Kidney (tissue), 14 donors: ENCODE measurements around the gene CSTPP1. TPM values are rescaled to one million over a fixed set of nuclear protein-coding genes. Genes with fewer than 3 reads are reported as not detected.

ENCODE experiments used
- DNase-seq, 5 donors: peaks; one replicate each; pipeline ENCODE4 v3.0.0-alpha.2; 2013 to 2020
- FAIRE-seq: peaks from 2 replicates; lab custom pipeline; 2012; peaks lifted over from hg19 to GRCh38; lab: Jason Lieb, UNC
- H3K27ac ChIP-seq, 2 donors: one replicate each; pipeline ENCODE4 v1.7.0; 2013; ENCODE audit warnings: low read depth in 2 of 2, low read length in 2 of 2, inconsistent platforms in 1 of 2
- H3K27me3 ChIP-seq: one replicate; pipeline ENCODE4 v1.7.1; 2013; ENCODE audit warnings: low read length, inconsistent platforms; ENCODE audit not compliant: control insufficient read depth, insufficient read depth
- H3K36me3 ChIP-seq, 3 donors: one replicate each; pipeline versions ENCODE4 v1.7.0 to v1.7.1; 2013; ENCODE audit warnings: low read length in 3 of 3, control low read depth in 1 of 3, inconsistent platforms in 1 of 3; ENCODE audit not compliant: insufficient read depth in 3 of 3, control insufficient read depth in 2 of 3
- H3K4me1 ChIP-seq, 3 donors: one replicate each; pipeline versions ENCODE4 v1.7.0 to v1.7.1; 2013; ENCODE audit warnings: low read length in 3 of 3, inconsistent platforms in 1 of 3, low read depth in 1 of 3; ENCODE audit not compliant: control insufficient read depth in 2 of 3, insufficient read depth in 2 of 3
- H3K4me3 ChIP-seq, 3 donors: one replicate each; pipeline versions ENCODE4 v1.7.0 to v1.8.1; 2013; ENCODE audit warnings: low read length in 3 of 3, control low read depth in 1 of 3, inconsistent platforms in 1 of 3
- H3K9ac ChIP-seq, 3 donors: one replicate each; pipeline versions ENCODE4 v1.7.0 to v1.7.1; 2013; ENCODE audit warnings: low read length in 3 of 3, control low read depth in 1 of 3, inconsistent platforms in 1 of 3
- H3K9me3 ChIP-seq, 3 donors: one replicate each; pipeline versions ENCODE4 v1.7.0 to v1.7.1; 2013; ENCODE audit warnings: low read length in 3 of 3, control low read depth in 1 of 3, inconsistent platforms in 1 of 3; ENCODE audit not compliant: control insufficient read depth in 2 of 3, insufficient read depth in 1 of 3
- CTCF ChIP-seq: IDR thresholded peaks from 3 replicates; pipeline ENCODE4 v1.5.1; 2012; ENCODE audit warnings: mild to moderate bottlenecking, moderate library complexity, borderline replicate concordance; ENCODE audit not compliant: insufficient read depth; ENCODE audit errors: extremely low read depth
- intact Hi-C: fragments of 100-400 bp; cut with DNase I; formaldehyde crosslinking; loops from one replicate; pipeline ENCODE4 v1.11.1; 2022
- polyA plus RNA-seq: library from polyadenylated mRNA; stranded (reverse); fragments of 350-450 nt; fragmentation: Illumina TruSeq; extraction: RNeasy Lipid Tissue Mini Kit (QIAGEN cat#74804); gene quantifications from one replicate; pipeline ENCODE4 v1.2.3, GENCODE V29; 2014; ENCODE audit warnings: low read depth, low replicate concordance; ENCODE audit not compliant: insufficient read depth
- total RNA-seq: library from RNA; stranded (reverse); fragmentation: NEBNext Ultra II Directional; extraction: Animal tissue kit (Norgen Biotek cat#: 25700); gene quantifications from one replicate; pipeline ENCODE4 v1.2.1, GENCODE V29; 2021
- donor health status: control.
- donor health status: control.
- donor health status: control.
- donor health status: control.
- donor health status: control.
- donor health status: DM: yes; HTN: yes; CAD: no.
- donor health status: Normal renal cell carcinoma (clear cell type).

CSTPP1 gene
- total and polyA plus RNA-seq, 2 donors from 2014 or later = 37.4 to 50.3 TPM

DNA sequence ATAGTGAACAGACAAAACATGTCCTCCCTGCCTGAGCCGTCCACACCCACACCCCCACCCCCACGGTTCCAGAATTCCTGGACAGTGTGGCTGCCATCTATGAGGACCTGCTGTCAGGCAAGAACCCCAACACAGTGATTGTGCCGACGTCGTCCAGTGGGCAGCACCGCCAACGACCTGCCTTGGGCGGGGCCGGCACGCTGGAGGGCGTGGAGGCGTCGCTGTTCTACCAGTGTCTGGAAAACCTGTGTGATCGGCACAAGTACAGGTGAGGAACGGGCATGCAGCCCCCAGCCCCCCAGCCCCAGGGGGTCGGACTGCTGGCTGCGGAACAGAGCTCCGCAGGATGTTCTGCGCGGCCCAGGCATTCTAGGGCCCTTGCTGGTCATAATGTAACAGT lies 220.4 kb downstream of the CSTPP1 start:
- DNase-seq = peak in 1 of 5 donors; percentile 77
- TF ChIP-seq CTCF = no peak

GRCh38 chr11:47157805-47158204 lies 221.2 kb downstream of the CSTPP1 start:
- no peak overlapping the region for H3K4me3 ChIP-seq
- FAIRE-seq = no peak
- no peaks in the 10 kb centered on the region for H3K4me1 ChIP-seq
- no peak for DNase-seq
- H3K9me3 ChIP-seq = no peaks in the 10 kb centered on the region
- no peak overlapping the region for H3K9ac ChIP-seq
- no peaks in the 10 kb centered on the region for H3K27me3 ChIP-seq
- intact Hi-C loops = loop anchor here (5.0 kb wide), 1 partner anchor 271 kb away; no protein-coding TSS in a partner anchor
- H3K27ac ChIP-seq = no peak overlapping the region
- no peak for TF ChIP-seq CTCF
- H3K36me3 ChIP-seq = no peaks in the 10 kb centered on the region

More for the DNA sequence above, 220.4 kb downstream of the CSTPP1 start:
- Histone ChIP-seq H3K4me3 (no peak overlapping the region), H3K36me3 (no peaks in the 10 kb centered on the region), H3K4me1 (no peaks in the 10 kb centered on the region), H3K9me3 (no peaks in the 10 kb centered on the region), H3K27me3 (no peaks in the 10 kb centered on the region), H3K27ac (no peak overlapping the region), H3K9ac (no peak overlapping the region)
- FAIRE-seq = no peak
- intact Hi-C loops = loop anchor here (5.0 kb wide), 1 partner anchor 270 kb away; no protein-coding TSS in a partner anchor

DNA sequence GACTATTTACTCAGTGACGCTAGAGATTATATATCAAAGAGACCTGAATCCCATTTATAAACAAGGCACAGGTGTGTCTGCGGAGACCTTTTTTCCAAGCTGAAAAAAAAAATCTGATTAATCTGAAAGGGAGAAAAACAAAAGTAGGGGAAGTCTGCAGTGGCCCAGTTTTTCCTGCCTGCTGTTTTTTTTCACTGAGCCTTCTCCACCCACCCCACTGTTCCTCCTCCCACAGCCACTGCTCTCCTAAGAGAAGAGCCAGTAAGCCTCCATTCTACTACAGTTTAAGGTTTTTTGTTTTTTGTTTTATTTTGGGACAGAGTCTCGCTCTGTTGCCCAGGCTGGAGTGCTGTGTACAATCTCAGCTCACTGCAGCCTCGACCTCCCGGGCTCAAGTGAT lies 221.7 kb downstream of the CSTPP1 start:
- no peak overlapping the region for H3K27ac ChIP-seq
- no peak for TF ChIP-seq CTCF
- intact Hi-C loops = loop anchor here (5.0 kb wide), 1 partner anchor 271 kb away; no protein-coding TSS in a partner anchor
- H3K4me3 ChIP-seq = no peak overlapping the region
- DNase-seq = no peak
- no peaks in the 10 kb centered on the region for H3K4me1 ChIP-seq
- no peaks in the 10 kb centered on the region for H3K36me3 ChIP-seq
- FAIRE-seq = no peak
- no peak overlapping the region for H3K9ac ChIP-seq
- no peaks in the 10 kb centered on the region for H3K27me3 ChIP-seq
- H3K9me3 ChIP-seq = no peaks in the 10 kb centered on the region

- DNase-seq = no peak
- no peak for FAIRE-seq
- Histone ChIP-seq H3K9me3 (no peaks in the 10 kb centered on the region), H3K4me3 (no peak overlapping the region), H3K4me1 (no peaks in the 10 kb centered on the region), H3K9ac (no peak overlapping the region), H3K27me3 (no peaks in the 10 kb centered on the region), H3K27ac (no peak overlapping the region), H3K36me3 (peaks cover 0 to 19% (median 12%) of the 10 kb centered on the region in 3 donors)
- TF ChIP-seq CTCF = no peak
- intact Hi-C loops = no loop called here
Measured at GRCh38 chr11:47160753-47161133, 224.2 kb downstream of the CSTPP1 start.
